UCSD-AML1 (cell line): Measurements from ENCODE around the gene ARFGAP2.
A peak's percentile ranks its signal among the peaks of the same experiment; 100 is the strongest.

ENCODE experiments used
- DNase-seq: peaks from one replicate; lab custom pipeline; 2025; ENCODE audit not compliant: unreplicated experiment; lab: John Stamatoyannopoulos, UW

Gene ARFGAP2

GRCh38 chr11:47187723-47188122, 11.0 kb upstream of the ARFGAP2 start:
- no peak for DNase-seq

GRCh38 chr11:47186700-47187695, 10.3 kb upstream of the ARFGAP2 start:
- DNase-seq, result no peak

GRCh38 chr11:47186076-47186699, 9.5 kb upstream of the ARFGAP2 start, which contains the start of gene PACSIN3:
Gene PACSIN3, minus strand, starts transcription at chr11:47186434. Its CDS starts 3,707 bp downstream, at chr11:47182727.
- peak; percentile 48 for DNase-seq

GRCh38 chr11:47185305-47186075, 8.8 kb upstream of the ARFGAP2 start:
- no peak for DNase-seq

GRCh38 chr11:47184711-47185304, 8.1 kb upstream of the ARFGAP2 start:
- DNase-seq, result no peak

GRCh38 chr11:47183969-47184368, 7.3 kb upstream of the ARFGAP2 start:
- DNase-seq, result no peak

GRCh38 chr11:47183031-47183856, 6.6 kb upstream of the ARFGAP2 start:
- DNase-seq, result no peak

- DNase-seq, result no peak
Observed at GRCh38 chr11:47182380-47182779, 5.7 kb upstream of the ARFGAP2 start.

GRCh38 chr11:47181271-47181670, 4.6 kb upstream of the ARFGAP2 start:
- DNase-seq, result no peak

GRCh38 chr11:47180006-47180787, 3.5 kb upstream of the ARFGAP2 start:
- no peak for DNase-seq

- DNase-seq, result peak; percentile 51
Observed at GRCh38 chr11:47179655-47179991, 2.9 kb upstream of the ARFGAP2 start.

- DNase-seq, result no peak
Observed at GRCh38 chr11:47178737-47179654, 2.3 kb upstream of the ARFGAP2 start.

GRCh38 chr11:47178316-47178715, 1.6 kb upstream of the ARFGAP2 start:
- DNase-seq, result no peak

GRCh38 chr11:47177846-47178245, 1.2 kb upstream of the ARFGAP2 start:
- DNase-seq, result no peak

GRCh38 chr11:47177229-47177845, 658 bp upstream of the ARFGAP2 start:
- peak; percentile 83 for DNase-seq

GRCh38 chr11:47175746-47176327, 842 bp downstream of the ARFGAP2 start:
- DNase-seq, result no peak

GRCh38 chr11:47172740-47173336, 3.8 kb downstream of the ARFGAP2 start:
- no peak for DNase-seq
